Measurements from ENCODE around the gene PRDM16.
A peak's percentile ranks its signal among the peaks of the same experiment; 100 is the strongest.
"Not testable (repeated sequence)": the region's sequence is repeated elsewhere in the genome, so short reads cannot be mapped to it uniquely, and the experiment has no call there.

PRDM16 gene

GRCh38 chr1:3282656-3283430, 213.8 kb downstream of the PRDM16 start:
- in situ Hi-C loops (cut with MboI; ENCODE audit: low sequenced_read_pairs, unreplicated experiment): no loop called here
- TF ChIP-seq, protein P1, sequence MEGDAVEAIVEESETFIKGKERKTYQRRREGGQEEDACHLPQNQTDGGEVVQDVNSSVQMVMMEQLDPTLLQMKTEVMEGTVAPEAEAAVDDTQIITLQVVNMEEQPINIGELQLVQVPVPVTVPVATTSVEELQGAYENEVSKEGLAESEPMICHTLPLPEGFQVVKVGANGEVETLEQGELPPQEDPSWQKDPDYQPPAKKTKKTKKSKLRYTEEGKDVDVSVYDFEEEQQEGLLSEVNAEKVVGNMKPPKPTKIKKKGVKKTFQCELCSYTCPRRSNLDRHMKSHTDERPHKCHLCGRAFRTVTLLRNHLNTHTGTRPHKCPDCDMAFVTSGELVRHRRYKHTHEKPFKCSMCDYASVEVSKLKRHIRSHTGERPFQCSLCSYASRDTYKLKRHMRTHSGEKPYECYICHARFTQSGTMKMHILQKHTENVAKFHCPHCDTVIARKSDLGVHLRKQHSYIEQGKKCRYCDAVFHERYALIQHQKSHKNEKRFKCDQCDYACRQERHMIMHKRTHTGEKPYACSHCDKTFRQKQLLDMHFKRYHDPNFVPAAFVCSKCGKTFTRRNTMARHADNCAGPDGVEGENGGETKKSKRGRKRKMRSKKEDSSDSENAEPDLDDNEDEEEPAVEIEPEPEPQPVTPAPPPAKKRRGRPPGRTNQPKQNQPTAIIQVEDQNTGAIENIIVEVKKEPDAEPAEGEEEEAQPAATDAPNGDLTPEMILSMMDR (IDR thresholded peaks at IDR 0.05; ENCODE audit: borderline replicate concordance, control extremely low read depth, extremely low read depth, insufficient read depth, missing control alignments): no peak
- DNase-seq (ENCODE audit: low spot score): no peak

DNA sequence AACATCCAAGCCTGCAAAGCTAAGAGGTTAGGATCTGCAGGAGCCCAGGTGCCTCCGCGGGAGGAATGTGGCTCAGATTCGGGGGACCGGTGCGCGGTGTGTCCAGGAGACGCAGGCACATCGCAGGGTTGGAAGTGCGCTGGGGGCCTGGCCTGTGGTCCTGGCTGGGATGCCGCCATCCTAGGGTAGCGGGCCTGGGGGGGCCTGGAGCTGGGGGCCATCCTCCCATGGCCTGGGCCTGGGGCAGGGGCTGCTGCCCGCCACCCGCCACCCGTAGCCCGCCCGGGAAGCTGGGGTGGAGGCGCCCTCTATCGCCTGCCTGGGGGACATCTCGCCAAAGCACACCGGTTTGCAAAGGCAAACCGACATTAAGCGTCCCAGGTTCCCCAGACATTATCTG, 214.8 kb downstream of the PRDM16 start:
- in situ Hi-C loops (cut with MboI; ENCODE audit: low sequenced_read_pairs, unreplicated experiment): no loop called here
- TF ChIP-seq, protein P1 (IDR thresholded peaks at IDR 0.05; ENCODE audit: borderline replicate concordance, control extremely low read depth, extremely low read depth, insufficient read depth, missing control alignments): no peak
- peak; percentile 55 for DNase-seq (ENCODE audit: low spot score)

DNA sequence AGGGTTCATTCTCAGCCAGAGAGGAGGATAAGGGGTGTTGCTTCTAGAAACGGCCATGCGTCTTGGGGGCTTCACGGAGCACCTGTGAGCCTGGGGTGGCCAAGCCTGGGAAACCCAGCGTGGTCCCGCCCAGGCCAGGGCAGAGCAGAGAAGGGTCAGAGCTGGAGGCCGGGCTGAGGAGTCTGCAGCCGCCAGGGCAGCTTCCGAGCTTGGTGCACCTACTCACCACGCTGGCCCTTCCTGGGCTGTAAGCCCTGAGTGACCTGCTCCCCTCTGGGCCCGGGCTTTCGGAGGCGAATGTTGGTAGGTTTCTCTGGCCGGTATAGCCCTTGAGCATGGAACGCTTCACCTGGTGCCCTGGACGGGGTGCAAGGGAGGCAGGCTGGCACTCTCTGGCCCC, 215.7 kb downstream of the PRDM16 start:
- TF ChIP-seq, protein P1 (IDR thresholded peaks at IDR 0.05; ENCODE audit: borderline replicate concordance, control extremely low read depth, extremely low read depth, insufficient read depth, missing control alignments): no peak
- in situ Hi-C loops (cut with MboI; ENCODE audit: low sequenced_read_pairs, unreplicated experiment): no loop called here
- no peak for DNase-seq (ENCODE audit: low spot score)

- in situ Hi-C loops (cut with MboI; ENCODE audit: low sequenced_read_pairs, unreplicated experiment): no loop called here
- DNase-seq (ENCODE audit: low spot score): no peak
- TF ChIP-seq, protein P1 (IDR thresholded peaks at IDR 0.05; ENCODE audit: borderline replicate concordance, control extremely low read depth, extremely low read depth, insufficient read depth, missing control alignments): no peak
Observed at GRCh38 chr1:3285106-3285740, 216.2 kb downstream of the PRDM16 start.

DNA sequence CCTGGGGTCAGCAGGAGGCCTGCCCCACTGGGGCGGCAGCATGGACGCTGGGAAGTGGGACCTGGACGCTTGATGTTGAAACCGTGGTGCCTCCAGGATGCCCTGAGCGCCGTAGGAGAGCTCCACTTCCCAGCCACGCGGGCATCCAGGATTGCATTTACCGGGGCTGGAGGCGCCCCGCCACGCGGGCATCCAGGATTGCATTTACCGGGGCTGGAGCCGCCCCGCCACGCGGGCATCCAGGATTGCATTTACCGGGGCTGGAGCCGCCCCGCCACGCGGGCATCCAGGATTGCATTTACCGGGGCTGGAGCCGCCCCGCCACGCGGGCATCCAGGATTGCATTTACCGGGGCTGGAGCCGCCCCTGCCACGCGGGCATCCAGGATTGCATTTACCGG, 218.1 kb downstream of the PRDM16 start:
- DNase-seq (ENCODE audit: low spot score); in situ Hi-C loops (cut with MboI; ENCODE audit: low sequenced_read_pairs, unreplicated experiment): not testable (repeated sequence)

GRCh38 chr1:3287656-3288160, 218.7 kb downstream of the PRDM16 start:
- in situ Hi-C loops (cut with MboI; ENCODE audit: low sequenced_read_pairs, unreplicated experiment): no loop called here
- TF ChIP-seq, protein P1 (IDR thresholded peaks at IDR 0.05; ENCODE audit: borderline replicate concordance, control extremely low read depth, extremely low read depth, insufficient read depth, missing control alignments): no peak
- no peak for DNase-seq (ENCODE audit: low spot score)

GRCh38 chr1:3289502-3289901, 220.5 kb downstream of the PRDM16 start:
- in situ Hi-C loops (cut with MboI; ENCODE audit: low sequenced_read_pairs, unreplicated experiment): no loop called here
- TF ChIP-seq, protein P1 (IDR thresholded peaks at IDR 0.05; ENCODE audit: borderline replicate concordance, control extremely low read depth, extremely low read depth, insufficient read depth, missing control alignments): no peak
- no peak for DNase-seq (ENCODE audit: low spot score)
